SH-SY5Y (cell line): ENCODE measurements around the gene OR13J1.

Experiments
- GATA2 ChIP-seq: IDR thresholded peaks from 2 replicates; pipeline ENCODE4 v1.6.1; 2011; ENCODE audit warnings: mild to moderate bottlenecking, low read depth, low read length
- GATA3 ChIP-seq: IDR thresholded peaks from 2 replicates; pipeline ENCODE4 v1.6.1; 2011; ENCODE audit warnings: low read depth, mild to moderate bottlenecking, low read length, moderate library complexity

GRCh38 chr9:35907711-35908503 is 37.7 kb upstream of the OR13J1 start:
- TF ChIP-seq GATA2 (no peak), GATA3 (no peak)
